ENCODE data around the gene GSTM1.

GRCh38 chr1:109717729-109718128 lies 30.1 kb downstream of the GSTM1 start:
- no peak for TF ChIP-seq CTCF (IDR thresholded peaks at IDR 0.05)
- no peak for TF ChIP-seq EP300 (IDR thresholded peaks at IDR 0.05; ENCODE audit: low read depth)
- no peak for TF ChIP-seq POLR2A (IDR thresholded peaks at IDR 0.05)
- no peak for TF ChIP-seq POLR2AphosphoS5 (IDR thresholded peaks at IDR 0.05)
